HG03558 (cell line): ENCODE results near the gene OR10G8.
"Not testable (repeated sequence)": the region's sequence is repeated elsewhere in the genome, so short reads cannot be mapped to it uniquely, and the experiment has no call there.

ENCODE experiments used
- ATAC-seq: cut with Tn5 transposase; IDR thresholded peaks from one replicate; pipeline ENCODE4 v1.9.1; 2021; ENCODE audit warnings: moderate number of reproducible peaks; ENCODE audit not compliant: unreplicated experiment; ENCODE audit errors: extremely low read depth

OR10G8 gene, protein sequence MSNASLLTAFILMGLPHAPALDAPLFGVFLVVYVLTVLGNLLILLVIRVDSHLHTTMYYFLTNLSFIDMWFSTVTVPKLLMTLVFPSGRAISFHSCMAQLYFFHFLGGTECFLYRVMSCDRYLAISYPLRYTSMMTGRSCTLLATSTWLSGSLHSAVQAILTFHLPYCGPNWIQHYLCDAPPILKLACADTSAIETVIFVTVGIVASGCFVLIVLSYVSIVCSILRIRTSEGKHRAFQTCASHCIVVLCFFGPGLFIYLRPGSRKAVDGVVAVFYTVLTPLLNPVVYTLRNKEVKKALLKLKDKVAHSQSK

DNA sequence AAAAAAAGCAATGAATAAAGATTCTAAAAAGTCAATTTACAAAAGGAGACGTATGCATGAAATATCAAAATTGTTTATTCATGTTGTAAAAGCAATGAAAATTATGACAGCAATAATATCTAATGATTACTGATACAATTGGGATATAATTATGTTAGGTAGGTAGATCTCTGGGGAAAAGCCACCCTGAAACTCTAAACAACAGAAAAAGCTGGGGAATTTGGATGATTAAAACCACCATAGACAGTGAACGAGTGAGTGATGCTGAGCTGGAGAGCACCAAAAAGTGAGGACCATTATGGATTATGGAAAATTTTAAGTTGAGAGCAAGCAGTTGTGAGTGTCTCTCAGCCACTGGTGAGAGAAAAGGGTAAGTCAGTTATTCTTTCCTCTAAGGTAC is at the start of gene OR10G8:
OR10G8 (plus strand) TSS at position 301 of the 400 bp plus-strand sequence. CDS start 2,825 bp downstream, outside the sequence.
- ATAC-seq, result no peak

DNA sequence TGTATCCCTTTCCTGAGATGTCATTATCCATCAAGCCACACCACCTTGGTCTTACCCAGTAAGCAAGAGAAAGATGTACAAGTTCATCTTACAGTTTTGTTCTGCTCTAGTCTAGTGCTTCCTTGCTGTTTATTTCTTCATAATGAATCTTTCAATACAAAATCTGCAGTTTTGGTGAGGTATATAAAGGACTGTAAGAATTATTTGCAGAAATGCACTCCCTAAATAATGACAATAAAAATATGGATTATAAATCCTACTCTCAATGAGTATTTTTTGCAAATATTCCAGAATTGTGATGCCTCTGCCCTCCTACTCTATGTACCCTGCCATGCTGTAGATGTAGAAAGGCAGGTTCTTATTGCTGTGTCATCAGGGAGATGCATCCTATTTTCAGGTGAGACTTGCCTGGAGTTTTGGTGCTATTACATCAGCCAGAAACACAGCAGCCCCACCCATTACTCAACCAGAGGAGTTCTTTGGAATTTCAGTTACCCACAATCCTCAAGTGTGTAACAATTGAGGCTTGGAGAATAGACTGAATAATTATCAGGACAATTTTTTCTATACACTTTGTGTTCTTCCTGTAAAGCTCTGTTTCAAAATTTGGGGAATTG is 48.8 kb upstream of the OR10G8 start, which contains the start of gene OR10S1:
OR10S1 (minus strand) TSS at position 51 of the 617 bp plus-strand sequence. CDS start 117 bp downstream, outside the sequence.
- no peak for ATAC-seq

DNA sequence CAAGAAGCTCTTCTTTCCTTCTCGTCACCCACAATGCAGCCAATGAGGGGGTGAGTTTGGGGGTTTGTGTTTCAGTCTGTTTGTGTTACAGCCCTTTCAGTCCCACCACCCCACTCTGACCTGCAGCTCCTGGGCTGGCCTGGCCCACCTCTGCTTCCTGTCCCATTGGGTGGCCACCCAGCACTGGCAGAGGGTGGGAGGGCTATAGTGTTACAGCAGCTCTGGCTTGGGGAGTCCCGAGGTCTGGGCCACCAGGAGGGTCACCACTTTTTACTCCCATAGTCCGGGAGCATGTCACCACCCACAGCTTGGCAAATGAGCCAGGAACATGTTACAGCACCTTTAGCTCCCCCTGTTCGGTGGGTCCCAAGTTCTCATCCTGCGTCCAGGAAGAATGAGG is 47.3 kb upstream of the OR10G8 start:
- no peak for ATAC-seq

GRCh38 chr11:123995119-123995518 is 31.5 kb upstream of the OR10G8 start, which contains the start of gene OR10G6:
TSS of gene OR10G6 (minus strand) at chr11:123995161. CDS start at chr11:123995161, 0 bp downstream.
- no peak for ATAC-seq

- no peak for ATAC-seq
Measured at GRCh38 chr11:124012697-124013096, 13.9 kb upstream of the OR10G8 start, which contains the start of gene OR10G4. TSS of gene OR10G4 (plus strand) at chr11:124012997. CDS start at chr11:124015575, 2,578 bp downstream.

GRCh38 chr11:124015837-124016236 is 10.8 kb upstream of the OR10G8 start:
- ATAC-seq, result not testable (repeated sequence)

GRCh38 chr11:124036666-124037065 is 10.1 kb downstream of the OR10G8 start:
- no peak for ATAC-seq

- no peak for ATAC-seq
Measured at GRCh38 chr11:124039557-124039956, 13.0 kb downstream of the OR10G8 start.

DNA sequence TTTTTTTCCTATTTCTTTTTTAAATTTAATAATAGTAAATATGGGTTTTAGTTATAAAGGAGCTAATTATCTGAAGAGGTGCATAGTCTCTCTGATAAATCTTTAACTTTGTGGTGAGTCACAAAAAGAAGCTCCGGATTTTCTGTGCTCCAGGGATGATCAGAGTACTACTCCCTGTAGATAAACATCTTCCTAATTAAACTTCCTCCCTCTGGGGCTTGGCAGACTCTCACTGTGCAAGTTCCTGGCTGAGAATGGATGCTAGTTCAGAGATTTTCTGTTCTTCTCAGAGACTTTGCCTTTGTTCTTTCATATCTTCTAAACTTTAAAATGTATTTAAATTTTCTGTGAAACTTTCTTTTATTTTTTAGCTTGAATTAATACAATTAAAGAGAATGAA is 14.7 kb downstream of the OR10G8 start, which contains the start of gene OR10G7:
OR10G7 (minus strand) TSS at position 72 of the 400 bp plus-strand sequence. CDS start 2,324 bp downstream, outside the sequence.
- no peak for ATAC-seq

- no peak for ATAC-seq
Measured at GRCh38 chr11:124043420-124043819, 16.8 kb downstream of the OR10G8 start.

DNA sequence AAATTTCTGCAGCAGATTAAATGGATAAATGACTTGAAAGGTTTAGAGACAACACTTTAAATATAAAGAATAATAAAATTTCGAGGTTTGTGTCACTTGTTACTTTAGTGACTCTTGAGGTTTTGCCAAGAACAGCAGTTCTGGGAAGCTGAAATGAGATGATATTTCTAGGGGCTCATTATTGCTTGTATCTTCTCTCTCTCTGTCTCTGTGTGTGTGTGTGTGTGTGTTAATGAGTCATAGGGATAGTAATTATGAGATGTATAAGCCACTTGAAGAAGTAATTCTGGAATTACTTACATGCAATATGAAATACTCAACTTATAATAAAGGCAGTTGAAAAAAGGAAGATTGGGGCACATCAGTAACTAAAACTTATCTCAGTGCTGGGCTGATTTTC is 24.1 kb downstream of the OR10G8 start:
- no peak for ATAC-seq

GRCh38 chr11:124052966-124053365 is 26.4 kb downstream of the OR10G8 start:
- no peak for ATAC-seq

DNA sequence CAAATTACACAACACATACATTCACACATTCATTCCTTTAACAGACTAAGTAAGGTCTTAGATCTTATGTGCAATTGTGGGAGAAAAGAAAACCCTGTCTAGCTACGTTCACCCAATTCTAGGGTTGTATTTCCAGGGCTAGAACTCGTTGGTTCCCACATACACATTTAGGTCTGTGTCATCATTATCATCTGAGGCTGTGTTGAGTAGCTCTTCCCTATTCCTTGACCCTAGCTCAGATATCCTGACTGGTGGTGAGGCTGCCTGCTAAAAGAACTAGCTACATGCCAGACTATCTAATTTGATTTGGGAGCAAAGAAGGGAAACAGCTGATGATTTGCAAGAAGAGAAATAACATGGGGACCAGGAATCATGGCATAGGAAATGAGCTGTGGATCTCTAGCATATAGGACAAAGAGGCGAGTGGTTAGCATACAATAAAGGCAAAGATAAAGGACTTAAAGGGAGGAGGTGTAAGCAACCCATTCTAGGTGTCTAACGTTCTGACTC is 42.1 kb downstream of the OR10G8 start:
- no peak for ATAC-seq

GRCh38 chr11:124069429-124070401 is 43.1 kb downstream of the OR10G8 start:
- peak; percentile 56 for ATAC-seq

DNA sequence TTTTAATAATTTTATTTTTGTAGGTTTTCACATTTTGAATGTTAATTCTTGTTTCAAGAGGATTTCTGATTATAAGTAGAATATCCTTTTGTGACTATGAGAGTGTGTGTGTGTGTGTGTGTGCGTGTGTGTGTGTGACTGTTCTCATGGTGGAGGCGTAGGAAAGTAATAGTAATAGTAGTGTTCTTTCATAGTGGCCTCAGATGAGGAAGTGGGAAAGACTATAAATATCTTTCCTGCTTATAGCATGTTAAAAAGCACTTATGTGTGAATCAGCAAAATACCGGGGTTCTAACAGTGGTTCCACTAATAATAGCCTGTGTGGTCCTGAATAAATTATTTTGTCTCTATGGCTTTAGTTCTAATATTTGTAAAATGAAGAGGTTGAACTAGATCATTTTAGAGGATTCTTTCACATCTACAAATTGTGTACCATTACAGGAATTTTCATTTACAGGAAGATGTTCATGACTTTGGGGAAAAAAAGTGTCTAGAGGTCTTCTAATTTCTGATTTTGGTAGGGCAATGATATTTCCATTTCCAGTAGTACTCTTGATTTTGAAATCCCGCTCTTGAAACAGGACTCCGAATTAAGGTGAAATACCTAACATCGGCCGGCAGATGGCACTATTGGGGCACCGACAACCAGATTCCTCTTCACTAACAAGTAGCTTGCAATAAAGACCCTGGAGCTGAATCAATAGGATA is 44.5 kb downstream of the OR10G8 start:
- peak; percentile 78 for ATAC-seq

DNA sequence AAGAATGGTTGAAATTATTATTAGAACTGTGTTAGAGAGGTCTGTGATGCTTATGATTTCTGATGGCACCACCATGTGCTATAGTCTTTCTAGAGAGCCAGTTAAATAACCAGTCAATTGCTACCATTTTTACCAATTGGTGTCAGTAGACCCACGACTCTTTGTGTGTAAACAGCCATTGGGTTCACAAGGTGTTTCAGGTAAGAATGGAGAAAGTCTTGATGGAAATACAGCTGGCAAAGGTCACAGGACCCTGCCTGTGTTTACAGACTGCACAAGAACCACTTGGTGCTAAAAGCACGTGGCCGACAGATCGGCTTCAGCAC is 45.0 kb downstream of the OR10G8 start:
- no peak for ATAC-seq

DNA sequence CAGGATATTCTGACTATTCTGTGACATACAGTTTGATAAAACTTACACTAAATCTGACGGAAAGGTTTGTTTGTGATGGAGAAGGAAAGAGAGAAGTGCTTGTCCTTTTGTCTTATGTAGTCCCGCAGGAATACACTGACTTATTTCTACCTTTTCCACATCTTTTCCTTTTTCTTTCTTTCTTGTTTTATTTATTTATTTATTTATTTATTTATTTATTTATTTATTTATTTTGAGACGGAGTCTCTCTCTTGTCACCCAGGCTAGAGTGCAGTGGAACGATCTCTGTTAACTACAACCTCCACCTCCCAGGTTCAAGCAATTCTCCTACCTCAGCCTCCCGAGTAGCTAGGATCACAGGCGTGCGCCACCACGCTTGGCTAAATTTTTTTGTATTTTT is 45.5 kb downstream of the OR10G8 start:
- ATAC-seq, result no peak

- no peak for ATAC-seq
Measured at GRCh38 chr11:124074554-124074953, 48.0 kb downstream of the OR10G8 start.

DNA sequence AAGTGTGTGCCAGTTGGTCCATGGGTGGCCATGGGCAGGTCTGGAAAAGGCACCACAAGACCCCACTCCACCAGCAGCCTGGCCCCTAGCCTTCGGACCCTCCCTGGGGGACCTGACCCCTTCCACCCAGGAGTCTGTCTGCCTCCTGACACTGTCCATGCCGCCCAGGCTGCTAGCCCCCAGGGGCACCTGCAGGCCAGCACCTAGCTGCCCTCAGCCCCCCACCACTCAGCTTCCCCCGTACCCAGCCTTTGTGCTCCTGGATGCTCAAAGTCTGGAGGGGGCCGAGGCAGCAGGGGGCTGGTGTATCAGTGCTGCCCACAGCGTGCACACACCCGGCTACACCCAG is 48.9 kb downstream of the OR10G8 start:
- no peak for ATAC-seq
